Endometrial microvascular endothelial cells (primary cell): ENCODE data around the gene A4GNT. TPM values are rescaled to one million over a fixed set of nuclear protein-coding genes. Genes with fewer than 3 reads are reported as not detected.
"Not testable (repeated sequence)": the region's sequence is repeated elsewhere in the genome, so short reads cannot be mapped to it uniquely, and the experiment has no call there.

ENCODE experiments used
- in situ Hi-C: cut with HindIII; loops from 2 replicates; pipeline ENCODE4 v1.10.0; 2017; ENCODE audit warnings: low sequenced_read_pairs, low pct_unique_long_range_greater_than_20kb; ENCODE audit errors: inconsistent ontology term
- total RNA-seq: library from RNA; depleted of rRNA; stranded (reverse); fragments of >200 nt; gene quantifications from one replicate; pipeline ENCODE4 v1.2.3, GENCODE V29; 2015; ENCODE audit errors: inconsistent ontology term

A4GNT gene
- total RNA-seq, 1 donor from 2014 or later: not detected

- in situ Hi-C loops: no loop called here
These were observed 7.4 kb downstream of the A4GNT start for GRCh38 chr3:138124706-138125355.

GRCh38 chr3:138124188-138124587 lies 8.0 kb downstream of the A4GNT start:
- in situ Hi-C loops: no loop called here

- in situ Hi-C loops: no loop called here
These were observed 12.8 kb downstream of the A4GNT start for GRCh38 chr3:138119423-138119766.

GRCh38 chr3:138118612-138119422 lies 13.4 kb downstream of the A4GNT start:
- in situ Hi-C loops: no loop called here

- in situ Hi-C loops: no loop called here
These were observed 16.9 kb downstream of the A4GNT start, which contains the start of gene DZIP1L for GRCh38 chr3:138114988-138115971. Gene DZIP1L, minus strand, starts transcription at chr3:138115608. Its CDS starts 11,637 bp downstream, at chr3:138103971.

- in situ Hi-C loops: no loop called here
These were observed 17.7 kb downstream of the A4GNT start for GRCh38 chr3:138114431-138114918.

GRCh38 chr3:138113326-138113725 lies 18.9 kb downstream of the A4GNT start:
- in situ Hi-C loops: no loop called here

GRCh38 chr3:138112362-138112761 lies 19.8 kb downstream of the A4GNT start:
- in situ Hi-C loops: no loop called here

- in situ Hi-C loops: no loop called here
These were observed 26.6 kb downstream of the A4GNT start for GRCh38 chr3:138105598-138105997.

GRCh38 chr3:138103466-138103865 lies 28.7 kb downstream of the A4GNT start:
- in situ Hi-C loops: no loop called here

- in situ Hi-C loops: not testable (repeated sequence)
These were observed 30.7 kb downstream of the A4GNT start for GRCh38 chr3:138101351-138101940.

GRCh38 chr3:138099417-138099816 lies 32.8 kb downstream of the A4GNT start:
- in situ Hi-C loops: no loop called here

GRCh38 chr3:138097192-138098172 lies 34.7 kb downstream of the A4GNT start:
- in situ Hi-C loops: no loop called here

GRCh38 chr3:138093721-138094120 lies 38.5 kb downstream of the A4GNT start:
- in situ Hi-C loops: no loop called here

- in situ Hi-C loops: no loop called here
These were observed 40.2 kb downstream of the A4GNT start for GRCh38 chr3:138092023-138092422.

- in situ Hi-C loops: no loop called here
These were observed 43.1 kb downstream of the A4GNT start for GRCh38 chr3:138089091-138089490.

- in situ Hi-C loops: not testable (repeated sequence)
These were observed 46.4 kb downstream of the A4GNT start for GRCh38 chr3:138085745-138086144.

GRCh38 chr3:138084196-138084595 lies 48.0 kb downstream of the A4GNT start:
- in situ Hi-C loops: no loop called here
